ENCODE measurements around the gene BAHCC1. TPM values are rescaled to one million over a fixed set of nuclear protein-coding genes. Genes with fewer than 3 reads are reported as not detected.

BAHCC1 gene
- total and polyA plus RNA-seq, 2 of the 8 experiments (the other 6 are each of a cell fraction or from before 2014, with no cell fraction given), result 0.26 to 0.58 TPM

GRCh38 chr17:81401723-81402529, 6.7 kb downstream of the BAHCC1 start (continued):
- no peak for TF ChIP-seq CHD7 (IDR thresholded peaks at IDR 0.05; ENCODE audit: insufficient replicate concordance, low read length)
- TF ChIP-seq TCF12 (IDR thresholded peaks at IDR 0.05; ENCODE audit: low read depth, low read length), result no peak
- no peak for TF ChIP-seq SIN3A (conservative IDR thresholded peaks at IDR 0.05 in 1 of 2, IDR thresholded peaks at IDR 0.05 in 1 of 2; ENCODE audit: low read depth in 1 of 2, low read length in 2 of 2)
- TF ChIP-seq YY1 (IDR thresholded peaks at IDR 0.05; ENCODE audit: low read depth, low read length), result no peak
- TF ChIP-seq RAD21 (IDR thresholded peaks at IDR 0.05 in 1 of 2, conservative IDR thresholded peaks at IDR 0.05 in 1 of 2; ENCODE audit: low read depth in 2 of 2, low read length in 2 of 2), result peak in 1 of 2 experiments; percentile 22; a peak in 2 of 4 replicates
- no peak for TF ChIP-seq RFX5 (IDR thresholded peaks at IDR 0.05; ENCODE audit: borderline replicate concordance, low read depth, low read length)
- no peak for TF ChIP-seq RXRA (IDR thresholded peaks at IDR 0.05; ENCODE audit: insufficient read depth, low read depth, low read length)
- TF ChIP-seq, protein P1, sequence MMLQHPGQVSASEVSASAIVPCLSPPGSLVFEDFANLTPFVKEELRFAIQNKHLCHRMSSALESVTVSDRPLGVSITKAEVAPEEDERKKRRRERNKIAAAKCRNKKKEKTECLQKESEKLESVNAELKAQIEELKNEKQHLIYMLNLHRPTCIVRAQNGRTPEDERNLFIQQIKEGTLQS (IDR thresholded peaks at IDR 0.05; ENCODE audit: insufficient read depth, low read depth, low read length), result no peak
- no peak for TF ChIP-seq SP2 (IDR thresholded peaks at IDR 0.05; ENCODE audit: low read length)

Measured in H1 (cell line).